Prostate gland (tissue), 2 donors: Measurements from ENCODE around the gene ZFYVE9. TPM values are rescaled to one million over a fixed set of nuclear protein-coding genes. Genes with fewer than 3 reads are reported as not detected.
"Not testable (repeated sequence)": the region's sequence is repeated elsewhere in the genome, so short reads cannot be mapped to it uniquely, and the experiment has no call there.

Experiments
- DNase-seq: peaks from one replicate; pipeline ENCODE4 v3.0.0-alpha.2; 2019; ENCODE audit warnings: low spot score
- H3K27ac ChIP-seq, 2 donors: fragments of 200-600 bp; sonication (generic); 2 replicates each; pipeline ENCODE4 v1.5.1; 2017 to 2019
- H3K27me3 ChIP-seq: fragments of 200-600 bp; sonication (generic); replicated peaks from 2 replicates; pipeline ENCODE4 v1.5.1; 2019; ENCODE audit not compliant: insufficient read depth
- H3K36me3 ChIP-seq, 2 donors: fragments of 200-600 bp; sonication (generic); 1 replicate in 1 of 2; 2 replicates in 1 of 2; pipeline versions ENCODE4 v1.5.1 to v1.8.1; 2017 to 2019
- H3K4me1 ChIP-seq: fragments of 200-600 bp; sonication (generic); replicated peaks from 2 replicates; pipeline ENCODE4 v1.5.1; 2019
- H3K4me3 ChIP-seq, 2 donors: fragments of 200-600 bp; sonication (generic); 2 replicates each; pipeline ENCODE4 v1.5.1; 2017 to 2019
- H3K9me3 ChIP-seq: fragments of 200-600 bp; sonication (generic); 2 replicates; pipeline ENCODE4 v1.5.1; 2017
- CTCF ChIP-seq, 4 experiments: fragments of 200-600 bp in 2 of 4; fragments of 450-650 bp in 2 of 4; sonication (generic) in 2 of 4; IDR thresholded peaks; 1 replicate in 3 of 4; 2 replicates in 1 of 4; pipeline ENCODE4 v1.5.1; 2016 to 2019; ENCODE audit warnings: antibody characterized with exemption in 4 of 4, mild to moderate bottlenecking in 2 of 4, moderate library complexity in 2 of 4
- POLR2A ChIP-seq: fragments of 450-650 bp; IDR thresholded peaks from one replicate; pipeline ENCODE4 v1.6.1; 2016; ENCODE audit warnings: antibody characterized with exemption, mild to moderate bottlenecking
- POLR2AphosphoS5 ChIP-seq: sonication (generic); formaldehyde crosslinking; IDR thresholded peaks from one replicate; pipeline ENCODE4 v1.6.1; 2017; ENCODE audit warnings: antibody characterized with exemption
- WGBS: methylation state at CpG from one replicate; pipeline ENCODE4 v1.1.5; 2018; 5-methylcytosine and 5-hydroxymethylcytosine counted together
- intact Hi-C: fragments of 100-400 bp; cut with DNase I; formaldehyde crosslinking; loops from one replicate; pipeline ENCODE4 v1.14.2; 2022
- total RNA-seq, 2 donors: library from RNA; depleted of rRNA; stranded (reverse); fragments of >200 nt; gene quantifications; one replicate each; pipeline ENCODE4 v1.1.0, GENCODE V29; 2016

ZFYVE9 gene, protein sequence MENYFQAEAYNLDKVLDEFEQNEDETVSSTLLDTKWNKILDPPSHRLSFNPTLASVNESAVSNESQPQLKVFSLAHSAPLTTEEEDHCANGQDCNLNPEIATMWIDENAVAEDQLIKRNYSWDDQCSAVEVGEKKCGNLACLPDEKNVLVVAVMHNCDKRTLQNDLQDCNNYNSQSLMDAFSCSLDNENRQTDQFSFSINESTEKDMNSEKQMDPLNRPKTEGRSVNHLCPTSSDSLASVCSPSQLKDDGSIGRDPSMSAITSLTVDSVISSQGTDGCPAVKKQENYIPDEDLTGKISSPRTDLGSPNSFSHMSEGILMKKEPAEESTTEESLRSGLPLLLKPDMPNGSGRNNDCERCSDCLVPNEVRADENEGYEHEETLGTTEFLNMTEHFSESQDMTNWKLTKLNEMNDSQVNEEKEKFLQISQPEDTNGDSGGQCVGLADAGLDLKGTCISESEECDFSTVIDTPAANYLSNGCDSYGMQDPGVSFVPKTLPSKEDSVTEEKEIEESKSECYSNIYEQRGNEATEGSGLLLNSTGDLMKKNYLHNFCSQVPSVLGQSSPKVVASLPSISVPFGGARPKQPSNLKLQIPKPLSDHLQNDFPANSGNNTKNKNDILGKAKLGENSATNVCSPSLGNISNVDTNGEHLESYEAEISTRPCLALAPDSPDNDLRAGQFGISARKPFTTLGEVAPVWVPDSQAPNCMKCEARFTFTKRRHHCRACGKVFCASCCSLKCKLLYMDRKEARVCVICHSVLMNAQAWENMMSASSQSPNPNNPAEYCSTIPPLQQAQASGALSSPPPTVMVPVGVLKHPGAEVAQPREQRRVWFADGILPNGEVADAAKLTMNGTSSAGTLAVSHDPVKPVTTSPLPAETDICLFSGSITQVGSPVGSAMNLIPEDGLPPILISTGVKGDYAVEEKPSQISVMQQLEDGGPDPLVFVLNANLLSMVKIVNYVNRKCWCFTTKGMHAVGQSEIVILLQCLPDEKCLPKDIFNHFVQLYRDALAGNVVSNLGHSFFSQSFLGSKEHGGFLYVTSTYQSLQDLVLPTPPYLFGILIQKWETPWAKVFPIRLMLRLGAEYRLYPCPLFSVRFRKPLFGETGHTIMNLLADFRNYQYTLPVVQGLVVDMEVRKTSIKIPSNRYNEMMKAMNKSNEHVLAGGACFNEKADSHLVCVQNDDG (N-terminal part only)
- 10 to 100 TPM; 28.6 to 29.0 TPM for total RNA-seq

GRCh38 chr1:52141513-52142219 is at the start of gene ZFYVE9:
Gene ZFYVE9 (plus strand): TSS chr1:52142089. CDS start chr1:52233207, 91,118 bp downstream.
- Histone ChIP-seq H3K27me3 (no peaks in the 10 kb centered on the region), H3K36me3 (no peaks in the 10 kb centered on the region), H3K4me3 (peak within 1 kb of the TSS; percentile 85 to 95), H3K4me1 (no peaks in the 10 kb centered on the region), H3K9me3 (no peaks in the 10 kb centered on the region), H3K27ac (peak within 1 kb of the TSS; percentile 94 to 97)
- TF ChIP-seq POLR2A (peak; percentile 26), POLR2AphosphoS5 (no peak), CTCF (IDR thresholded peaks at IDR 0.05) (peak; percentile 58 to 91 (median 82))
- peak; percentile 59 for DNase-seq
- WGBS = under 1% methylated on average over 29 of the region's 72 CpGs
- intact Hi-C loops = loop anchor here (5.0 to 10.0 kb wide), 4 partner anchors 123 to 263 kb away; partner anchors contain the start of genes CC2D1B, ORC1 and PRPF38A

GRCh38 chr1:52094300-52094699 is 47.6 kb upstream of the ZFYVE9 start:
- H3K36me3 ChIP-seq, H3K27ac ChIP-seq, H3K27me3 ChIP-seq, intact Hi-C loops, H3K4me3 ChIP-seq, H3K9me3 ChIP-seq, H3K4me1 ChIP-seq, DNase-seq: not testable (repeated sequence)
- WGBS = 96% methylated on average over 7 of the region's 7 CpGs

GRCh38 chr1:52096216-52096615 is 45.7 kb upstream of the ZFYVE9 start:
- no peak for DNase-seq
- Histone ChIP-seq H3K36me3 (no peaks in the 10 kb centered on the region), H3K27me3 (no peaks in the 10 kb centered on the region), H3K4me3 (no peak overlapping the region), H3K9me3 (no peaks in the 10 kb centered on the region), H3K27ac (no peak overlapping the region), H3K4me1 (no peaks in the 10 kb centered on the region)
- TF ChIP-seq POLR2A = no peak
- TF ChIP-seq POLR2AphosphoS5 = no peak
- no peak for TF ChIP-seq CTCF (IDR thresholded peaks at IDR 0.05)
- 78% methylated on average over 8 of the region's 8 CpGs for WGBS
- intact Hi-C loops = no loop called here

GRCh38 chr1:52098139-52098871 is 43.6 kb upstream of the ZFYVE9 start:
- H3K4me3 ChIP-seq = no peak overlapping the region
- DNase-seq = no peak
- H3K27me3 ChIP-seq = no peaks in the 10 kb centered on the region
- H3K4me1 ChIP-seq = no peaks in the 10 kb centered on the region
- intact Hi-C loops = no loop called here
- WGBS = 42% methylated on average over 8 of the region's 8 CpGs
- TF ChIP-seq POLR2A (no peak), CTCF (IDR thresholded peaks at IDR 0.05) (no peak), POLR2AphosphoS5 (no peak)
- H3K36me3 ChIP-seq = no peaks in the 10 kb centered on the region
- H3K9me3 ChIP-seq = no peaks in the 10 kb centered on the region
- no peak overlapping the region for H3K27ac ChIP-seq
